Stimulated activated naive CD8-positive, alpha-beta T cell treated with anti-CD3 and anti-CD28 coated beads, Interleukin-15, amount 100 ng/mL, for 72 hours (primary cell): ENCODE data around the gene CT55.
"Not testable (repeated sequence)": the region's sequence is repeated elsewhere in the genome, so short reads cannot be mapped to it uniquely, and the experiment has no call there.

Source experiments
- ATAC-seq: fragments of 150-1000 bp; cut with Tn5 transposase; 2 replicates; pipeline ENCODE4 v1.10.0; 2021; ENCODE audit warnings: mild to moderate bottlenecking, moderate library complexity
- DNase-seq, 2 donors: peaks; one replicate each; pipeline ENCODE4 v3.0.0; 2021 to 2022
- H3K27ac Mint-ChIP-seq, 2 donors: one replicate each; pipeline ENCODE4 v1.8.0; 2022; ENCODE audit warnings: mild to moderate bottlenecking in 2 of 2, mixed read lengths in 2 of 2, moderate library complexity in 2 of 2
- H3K27me3 Mint-ChIP-seq: one replicate; pipeline ENCODE4 v1.8.0; 2022; ENCODE audit warnings: mixed read lengths
- H3K4me1 Mint-ChIP-seq: one replicate; pipeline ENCODE4 v1.8.0; 2022; ENCODE audit warnings: mild to moderate bottlenecking, mixed read lengths
- H3K4me3 Mint-ChIP-seq, 2 donors: one replicate each; pipeline ENCODE4 v1.8.0; 2022; ENCODE audit warnings: mild to moderate bottlenecking in 2 of 2, mixed read lengths in 2 of 2, moderate library complexity in 1 of 2
- H3K9me3 Mint-ChIP-seq, 2 donors: one replicate each; pipeline ENCODE4 v1.8.0; 2022; ENCODE audit warnings: mixed read lengths in 2 of 2

Gene CT55, protein sequence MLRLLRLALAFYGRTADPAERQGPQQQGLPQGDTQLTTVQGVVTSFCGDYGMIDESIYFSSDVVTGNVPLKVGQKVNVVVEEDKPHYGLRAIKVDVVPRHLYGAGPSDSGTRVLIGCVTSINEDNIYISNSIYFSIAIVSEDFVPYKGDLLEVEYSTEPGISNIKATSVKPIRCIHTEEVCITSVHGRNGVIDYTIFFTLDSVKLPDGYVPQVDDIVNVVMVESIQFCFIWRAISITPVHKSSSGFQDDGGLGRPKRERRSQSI

DNA sequence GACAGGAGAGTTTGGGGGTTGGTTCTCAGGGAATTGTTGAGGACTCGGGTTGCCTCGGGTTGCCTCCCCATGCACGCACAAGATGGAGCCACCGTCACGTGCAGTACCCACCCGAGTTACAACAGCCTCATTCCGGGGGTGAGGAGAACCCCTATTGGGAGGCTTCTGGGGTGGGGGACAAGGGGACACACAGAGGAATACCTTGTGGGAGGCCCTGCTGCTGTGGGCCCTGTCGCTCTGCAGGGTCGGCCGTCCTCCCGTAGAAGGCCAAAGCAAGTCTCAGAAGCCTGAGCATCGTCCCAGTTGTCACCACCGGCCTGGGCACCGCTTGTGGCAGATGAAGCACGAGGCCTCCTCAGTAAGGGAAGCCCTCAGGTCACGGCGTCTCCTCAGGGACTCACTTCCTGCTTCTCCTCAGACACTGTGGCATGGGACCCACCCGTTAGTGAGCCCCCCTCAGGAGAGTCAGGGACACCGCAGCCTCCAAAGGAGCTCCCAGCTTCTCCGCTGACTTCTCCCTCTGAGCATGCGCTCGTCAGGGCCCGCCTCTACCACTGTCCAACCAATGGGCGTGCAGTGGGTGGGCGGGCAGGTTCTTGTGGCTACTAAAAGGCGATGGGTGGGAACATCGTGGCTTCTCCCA is at the start of gene CT55:
Gene CT55, minus strand, starts transcription at position 522 of the 643 bp plus-strand sequence. Its CDS starts 227 bp downstream, at position 295.
- Mint-ChIP-seq H3K9me3 (no peaks in the 10 kb centered on the region), H3K27ac (no peak within 1 kb of the TSS)

DNA sequence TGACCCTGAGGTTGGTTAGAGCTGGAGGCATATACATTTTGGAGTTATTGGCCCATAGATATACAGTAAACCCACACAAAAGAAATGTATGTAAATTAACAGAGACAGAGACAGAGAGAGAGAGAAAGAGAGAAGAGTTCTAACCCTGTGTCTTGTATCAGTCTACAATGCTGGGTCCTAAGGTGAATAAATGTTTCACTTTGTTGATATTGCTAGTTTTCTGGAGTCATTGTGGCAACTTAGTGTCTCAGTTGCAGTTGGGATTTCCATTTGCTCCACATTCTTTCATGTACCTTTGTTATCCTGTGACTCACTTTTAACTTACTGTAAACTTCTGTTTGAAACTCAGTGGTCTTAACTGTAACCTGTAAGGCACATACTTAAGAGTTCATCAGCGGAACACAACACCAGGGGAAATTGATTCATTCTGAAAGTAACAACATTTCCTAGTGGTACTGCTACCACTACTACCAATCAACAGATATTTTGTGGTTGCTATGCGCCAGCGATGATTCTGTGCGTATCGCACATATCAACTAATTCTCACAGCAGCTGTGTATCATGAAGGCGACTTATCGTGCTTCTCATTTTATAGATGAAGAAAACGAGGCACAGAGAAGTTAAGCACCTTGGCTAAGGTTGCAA is 42.1 kb upstream of the CT55 start:
- H3K9me3 Mint-ChIP-seq = no peaks in the 10 kb centered on the region
- peak overlapping the region in 1 of 2 donors; percentile 23 for H3K4me3 Mint-ChIP-seq

More for the DNA sequence above, at the start of gene CT55:
- ATAC-seq (no peak), DNase-seq (no peak)
- Mint-ChIP-seq H3K27me3 (peaks cover 24% of the 10 kb centered on the region), H3K4me1 (no peaks in the 10 kb centered on the region), H3K4me3 (no peak within 1 kb of the TSS)

DNA sequence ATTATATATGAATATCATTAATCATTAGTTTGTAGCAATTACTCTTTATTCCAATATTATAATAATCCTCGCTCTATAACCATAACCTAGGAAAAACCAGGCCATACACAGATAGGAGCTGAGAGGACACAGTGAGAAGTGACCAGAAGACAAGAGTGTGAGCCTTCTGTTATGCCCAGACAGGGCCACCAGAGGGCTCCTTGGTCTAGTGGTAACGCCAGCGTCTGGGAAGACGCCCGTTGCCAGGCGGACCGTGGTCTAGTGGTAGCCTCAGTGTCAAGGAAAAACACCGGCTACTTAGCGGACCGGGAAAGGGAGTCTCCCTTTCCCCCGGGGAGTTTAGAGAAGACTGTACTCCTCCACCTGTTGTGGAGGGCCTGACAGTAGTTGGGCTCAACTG is 35.2 kb upstream of the CT55 start:
- not testable (repeated sequence) for H3K4me3 Mint-ChIP-seq, H3K9me3 Mint-ChIP-seq, ATAC-seq, H3K4me1 Mint-ChIP-seq, H3K27ac Mint-ChIP-seq
- peaks cover 29% of the 10 kb centered on the region for H3K27me3 Mint-ChIP-seq
- DNase-seq = peak; percentile 10 to 27

More for the DNA sequence above, 42.1 kb upstream of the CT55 start:
- Mint-ChIP-seq H3K27me3 (peaks cover 13% of the 10 kb centered on the region), H3K4me1 (peaks cover 18% of the 10 kb centered on the region), H3K27ac (peak overlapping the region in 1 of 2 donors; percentile 84)
- DNase-seq (peak; percentile 24 to 68), ATAC-seq (peak; percentile 96)

DNA sequence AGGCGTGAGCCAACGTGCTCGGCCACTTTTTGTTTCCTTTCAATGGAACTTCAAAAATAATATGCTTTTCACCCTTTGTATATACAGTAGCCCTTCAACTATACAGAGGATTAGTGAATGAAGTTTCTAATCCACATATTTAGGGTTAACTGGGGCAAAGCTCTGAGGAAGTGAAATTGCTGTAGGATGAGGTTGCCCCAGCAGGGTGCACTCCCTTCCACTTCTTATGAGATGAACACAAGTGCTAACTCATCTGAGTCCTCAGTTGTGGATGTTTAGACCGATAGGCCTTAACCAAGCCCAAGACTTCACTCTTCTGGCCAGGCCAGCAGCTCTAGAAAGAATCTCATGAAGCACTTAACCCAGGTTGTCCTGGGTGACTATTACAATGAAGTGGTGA is 29.1 kb upstream of the CT55 start:
- no peak for ATAC-seq
- Mint-ChIP-seq H3K27me3 (peaks cover 24% of the 10 kb centered on the region), H3K4me3 (no peak overlapping the region), H3K9me3 (no peaks in the 10 kb centered on the region), H3K27ac (no peak overlapping the region), H3K4me1 (no peaks in the 10 kb centered on the region)
- no peak for DNase-seq

DNA sequence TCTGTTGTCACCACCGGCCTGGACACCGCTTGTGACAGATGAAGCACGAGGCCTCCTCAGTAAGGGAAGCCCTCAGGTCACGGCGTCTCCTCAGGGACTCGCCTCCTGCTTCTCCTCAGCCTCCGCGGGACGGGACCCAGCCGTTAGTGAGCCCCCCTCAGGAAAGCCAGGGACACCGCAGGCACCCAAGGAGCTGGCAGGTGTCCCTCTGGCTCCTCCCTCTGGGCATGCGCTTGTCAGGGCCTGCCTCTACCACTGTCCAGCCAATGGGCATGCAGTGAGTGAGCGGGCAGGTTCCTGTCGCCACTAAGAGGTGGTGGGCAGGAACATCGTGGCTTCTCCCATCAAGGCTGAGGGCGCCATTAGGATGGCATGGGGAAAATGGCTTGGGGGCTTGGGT is 23.5 kb upstream of the CT55 start:
- DNase-seq (no peak), ATAC-seq (no peak)
- no peak overlapping the region for H3K27ac Mint-ChIP-seq
- H3K27me3 Mint-ChIP-seq = peaks cover 28% of the 10 kb centered on the region
- H3K4me1 Mint-ChIP-seq = no peaks in the 10 kb centered on the region
- H3K4me3 Mint-ChIP-seq = no peak overlapping the region
- no peaks in the 10 kb centered on the region for H3K9me3 Mint-ChIP-seq

DNA sequence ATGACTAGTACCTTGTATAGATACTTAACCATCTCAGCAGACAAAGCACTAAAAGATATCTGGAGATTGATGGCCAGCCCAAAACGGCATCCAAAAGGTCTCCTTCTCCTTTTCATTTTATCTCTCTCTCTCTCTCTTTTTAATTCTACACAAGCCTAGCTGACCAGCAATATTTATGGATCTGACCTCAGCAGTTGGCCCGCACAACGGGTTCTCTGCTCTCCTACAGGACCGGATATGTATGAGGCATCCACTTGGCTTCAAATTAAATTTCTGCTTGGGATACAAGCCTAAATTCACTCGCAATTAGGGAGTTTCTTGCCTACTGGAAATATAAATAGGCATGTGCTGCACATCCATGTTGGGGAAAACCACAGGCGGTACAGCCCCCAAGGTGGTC is 22.5 kb upstream of the CT55 start:
- Mint-ChIP-seq H3K4me1 (no peaks in the 10 kb centered on the region), H3K4me3 (no peak overlapping the region), H3K27ac (no peak overlapping the region), H3K9me3 (no peaks in the 10 kb centered on the region), H3K27me3 (peaks cover 32% of the 10 kb centered on the region)
- ATAC-seq (no peak), DNase-seq (no peak)

DNA sequence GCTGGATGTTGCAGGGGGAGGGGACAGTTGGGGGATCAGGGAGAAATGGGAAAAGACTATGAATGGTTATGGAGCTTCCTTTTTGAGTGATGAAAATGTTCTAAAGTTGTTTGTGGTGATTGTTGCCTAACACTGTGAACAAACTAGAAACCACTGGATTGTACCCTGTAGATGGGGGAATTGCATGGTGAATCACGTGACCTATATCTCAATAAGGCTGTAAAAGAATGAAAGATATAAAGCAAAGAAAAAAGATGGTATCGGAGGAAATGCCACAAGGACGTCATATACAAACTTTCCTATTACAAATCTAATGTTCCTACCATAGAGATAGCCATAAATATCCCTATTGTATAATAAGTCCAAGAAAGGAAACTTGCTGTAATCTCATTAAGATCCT is 20.6 kb upstream of the CT55 start:
- Mint-ChIP-seq H3K27ac (no peak overlapping the region), H3K4me1 (no peaks in the 10 kb centered on the region), H3K9me3 (no peaks in the 10 kb centered on the region), H3K4me3 (no peak overlapping the region), H3K27me3 (peaks cover 32% of the 10 kb centered on the region)
- DNase-seq = no peak
- ATAC-seq = no peak

DNA sequence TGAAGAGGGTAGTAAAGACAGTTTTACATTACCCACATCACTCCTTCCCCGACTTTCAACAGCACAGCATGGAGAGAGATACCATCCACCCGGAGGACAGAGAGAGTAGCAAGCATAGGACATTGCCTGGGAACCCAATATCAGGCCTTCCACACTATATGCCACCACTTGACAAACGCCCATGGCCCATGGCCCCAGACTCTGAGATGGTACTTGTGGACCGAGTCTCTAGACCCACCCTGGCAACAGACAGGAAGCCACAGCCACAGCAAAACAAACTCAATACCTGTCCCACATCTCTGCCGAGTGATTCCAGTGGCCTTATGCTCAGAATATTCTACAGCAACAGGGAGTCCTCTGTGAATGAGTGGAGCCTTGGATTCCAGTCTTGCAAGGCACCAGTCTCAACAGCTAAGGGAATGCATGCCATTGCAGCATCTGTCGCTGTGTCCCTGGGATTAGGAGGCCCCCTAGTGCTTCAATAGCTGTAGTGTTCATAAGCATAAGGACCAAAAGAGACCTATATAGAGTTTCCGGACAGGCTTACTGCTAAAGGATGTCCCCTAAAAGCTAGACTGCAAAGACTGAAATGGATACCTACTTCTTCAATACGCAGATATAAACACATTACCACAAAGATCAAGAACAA is 14.7 kb upstream of the CT55 start:
- ATAC-seq (peak; percentile 84), DNase-seq (peak; percentile 8 to 28)
- Mint-ChIP-seq H3K27ac (no peak overlapping the region), H3K4me1 (no peaks in the 10 kb centered on the region), H3K27me3 (peaks cover 35% of the 10 kb centered on the region), H3K9me3 (no peaks in the 10 kb centered on the region), H3K4me3 (no peak overlapping the region)

DNA sequence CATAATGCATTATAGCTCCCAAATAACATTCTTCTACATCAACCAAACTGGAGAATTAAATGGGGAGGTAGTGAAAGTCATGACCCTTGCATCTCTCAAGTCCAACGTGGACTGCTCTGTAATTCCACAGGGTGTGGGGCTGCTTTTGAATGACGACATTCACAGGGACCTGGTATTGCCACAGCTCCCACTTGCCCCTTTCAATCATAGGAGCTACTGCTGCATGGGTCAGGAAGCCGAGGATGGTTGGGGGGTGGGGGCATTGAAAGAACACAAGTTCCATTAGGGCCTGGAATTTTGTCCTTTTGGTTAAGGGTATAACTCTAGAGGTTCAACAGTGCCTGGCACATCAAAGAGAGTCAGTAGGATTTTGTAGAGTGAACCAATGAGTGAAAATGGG is 7.4 kb upstream of the CT55 start:
- no peak overlapping the region for H3K4me3 Mint-ChIP-seq
- H3K27me3 Mint-ChIP-seq = peaks cover 17% of the 10 kb centered on the region
- no peak overlapping the region for H3K27ac Mint-ChIP-seq
- H3K9me3 Mint-ChIP-seq = no peaks in the 10 kb centered on the region
- DNase-seq (no peak), ATAC-seq (no peak)
- H3K4me1 Mint-ChIP-seq = no peaks in the 10 kb centered on the region

DNA sequence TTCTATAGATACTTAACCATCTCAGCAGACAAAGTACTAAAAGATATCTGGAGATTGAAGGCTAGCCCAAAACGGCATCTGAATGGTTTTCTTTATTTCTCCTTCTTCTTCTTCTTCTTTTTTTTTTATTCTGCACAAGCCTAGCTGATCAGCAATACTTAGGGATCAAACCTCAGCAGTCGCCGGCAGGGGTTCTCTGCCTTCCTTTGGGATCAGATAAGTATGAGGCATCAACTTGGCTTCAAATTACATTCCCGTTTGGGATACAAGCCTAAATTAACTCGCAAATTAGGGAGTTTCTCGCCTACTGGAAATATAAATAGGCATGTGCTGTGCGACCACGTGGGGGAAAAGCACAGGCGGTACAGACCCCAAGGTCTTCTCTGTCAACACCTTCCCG is 730 bp downstream of the CT55 start:
- H3K27ac Mint-ChIP-seq = no peak overlapping the region
- ATAC-seq = no peak

DNA sequence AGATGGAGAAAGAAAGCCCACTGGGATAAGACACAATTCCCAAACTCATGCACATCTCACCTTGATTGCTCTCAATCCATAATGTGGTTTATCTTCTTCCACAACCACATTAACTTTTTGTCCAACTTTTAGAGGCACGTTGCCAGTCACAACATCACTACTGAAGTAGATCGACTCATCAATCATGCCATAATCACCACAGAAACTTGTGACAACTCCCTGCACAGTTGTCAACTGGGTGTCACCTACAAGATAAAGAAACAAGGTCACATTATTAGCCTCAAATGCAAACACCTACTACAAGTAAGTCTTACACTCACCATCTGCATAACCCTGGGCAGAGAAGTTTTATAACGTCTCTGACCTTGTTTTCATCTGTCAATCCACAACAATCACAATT is 1.7 kb downstream of the CT55 start:
- H3K9me3 Mint-ChIP-seq, H3K4me3 Mint-ChIP-seq, H3K4me1 Mint-ChIP-seq, DNase-seq, ATAC-seq, H3K27ac Mint-ChIP-seq: not testable (repeated sequence)
- peaks cover 24% of the 10 kb centered on the region for H3K27me3 Mint-ChIP-seq

More for the DNA sequence above, 730 bp downstream of the CT55 start:
- Mint-ChIP-seq H3K4me1 (no peaks in the 10 kb centered on the region), H3K9me3 (no peaks in the 10 kb centered on the region), H3K27me3 (peaks cover 24% of the 10 kb centered on the region), H3K4me3 (no peak overlapping the region)
- DNase-seq = no peak

DNA sequence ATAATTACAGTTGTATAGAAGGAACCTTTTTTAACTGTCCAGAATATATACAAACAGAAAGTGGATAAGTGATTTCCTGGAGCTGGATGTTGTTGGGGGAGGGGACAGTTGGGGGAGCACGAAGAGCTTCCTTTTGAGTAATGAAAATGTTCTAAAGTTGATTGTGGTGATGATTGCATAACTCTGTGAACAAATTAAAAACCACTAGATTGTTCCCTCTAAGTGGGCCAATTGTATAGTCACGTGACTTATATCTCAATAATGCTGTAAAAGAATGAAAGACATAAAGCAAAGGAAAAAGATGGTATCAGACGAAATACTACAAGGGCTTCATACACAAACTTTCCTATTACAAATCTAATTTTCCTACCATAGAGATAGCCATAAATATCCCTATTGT is 2.7 kb downstream of the CT55 start:
- H3K27ac Mint-ChIP-seq = no peak overlapping the region
- ATAC-seq (no peak), DNase-seq (no peak)
- peaks cover 14% of the 10 kb centered on the region for H3K27me3 Mint-ChIP-seq
- no peak overlapping the region for H3K4me3 Mint-ChIP-seq
- H3K4me1 Mint-ChIP-seq = no peaks in the 10 kb centered on the region
- H3K9me3 Mint-ChIP-seq = no peaks in the 10 kb centered on the region

DNA sequence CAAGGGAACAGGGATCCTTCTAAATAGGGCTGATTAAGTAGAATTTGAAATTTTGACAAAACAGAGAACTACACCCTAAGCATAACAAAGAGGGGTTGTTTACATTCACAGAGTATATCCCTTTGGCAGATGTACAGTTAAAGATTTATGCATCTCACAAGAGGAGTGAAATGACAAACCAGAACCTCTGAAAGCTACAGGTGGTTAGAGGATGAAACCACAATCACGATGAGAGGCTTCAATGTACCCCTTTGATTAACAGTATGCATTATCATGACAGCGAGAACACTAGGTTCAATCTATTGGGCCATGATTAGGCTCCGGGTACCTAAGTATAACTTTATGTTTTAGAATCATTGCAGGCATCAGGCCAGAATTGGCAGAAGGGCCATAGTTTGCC is 16.5 kb downstream of the CT55 start:
- H3K4me1 Mint-ChIP-seq, H3K27ac Mint-ChIP-seq, H3K9me3 Mint-ChIP-seq, H3K4me3 Mint-ChIP-seq, H3K27me3 Mint-ChIP-seq, DNase-seq: not testable (repeated sequence)
- peak; percentile 64 for ATAC-seq

DNA sequence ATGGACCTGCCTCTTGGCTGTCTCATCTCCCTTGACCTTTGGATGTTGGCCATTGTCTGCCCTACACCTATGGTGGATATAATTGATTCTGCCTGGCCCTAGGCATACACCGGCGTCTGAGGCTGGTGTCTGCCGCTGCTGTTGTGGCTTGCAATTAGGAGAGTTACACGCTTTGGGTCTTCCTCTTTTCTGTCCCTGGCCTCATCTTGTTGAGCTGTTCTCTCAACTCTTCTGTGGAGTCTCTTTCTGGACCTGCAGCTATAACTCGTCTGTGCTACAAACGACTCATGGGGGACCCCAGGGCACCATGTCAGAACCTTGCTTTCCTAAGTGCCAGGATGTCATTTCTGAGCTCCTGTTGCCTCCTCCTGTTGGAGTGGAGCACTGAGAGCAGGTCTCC is 45.1 kb downstream of the CT55 start:
- not testable (repeated sequence) for ATAC-seq, H3K4me1 Mint-ChIP-seq, H3K9me3 Mint-ChIP-seq, H3K4me3 Mint-ChIP-seq, H3K27me3 Mint-ChIP-seq, H3K27ac Mint-ChIP-seq, DNase-seq

DNA sequence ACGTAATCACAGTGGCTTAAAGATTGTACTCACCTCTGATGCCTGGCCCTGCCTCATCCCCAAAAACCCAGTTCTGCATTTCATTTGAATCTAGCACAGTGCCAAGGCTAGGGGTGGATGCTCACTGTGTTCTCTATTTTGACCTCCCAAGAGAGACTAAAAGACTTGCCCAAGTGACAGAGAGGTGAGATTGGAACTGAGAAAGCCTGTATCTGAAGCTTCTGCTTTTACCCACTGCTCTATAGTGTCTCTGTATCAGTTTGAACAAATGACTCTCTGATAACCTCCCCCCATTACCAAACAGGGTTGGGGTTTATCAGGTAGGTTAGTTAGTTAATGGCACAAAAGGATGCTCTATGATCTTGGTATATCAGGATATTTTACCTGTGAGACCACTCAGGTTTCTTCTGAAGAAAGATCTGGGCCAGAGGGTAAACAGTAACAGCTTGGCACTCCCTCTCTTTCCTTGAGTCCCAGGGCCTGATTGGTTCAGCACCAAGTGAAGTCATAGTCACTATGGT is 51.1 kb downstream of the CT55 start, which contains the start of gene ETDB:
Gene ETDB, minus strand, starts transcription at position 471 of the 521 bp plus-strand sequence. CDS start 1,265 bp downstream, outside the sequence.
- not testable (repeated sequence) for ATAC-seq, H3K27me3 Mint-ChIP-seq, DNase-seq, H3K4me1 Mint-ChIP-seq, H3K9me3 Mint-ChIP-seq, H3K27ac Mint-ChIP-seq, H3K4me3 Mint-ChIP-seq
